GM21360 (cell line): ENCODE results near the gene MSLN.
"Not testable (repeated sequence)": the region's sequence is repeated elsewhere in the genome, so short reads cannot be mapped to it uniquely, and the experiment has no call there.

Experiments used
- ATAC-seq: cut with Tn5 transposase; IDR thresholded peaks from one replicate; pipeline ENCODE4 v1.9.1; 2021; ENCODE audit warnings: mild to moderate bottlenecking, moderate library complexity; ENCODE audit not compliant: unreplicated experiment

MSLN gene

DNA sequence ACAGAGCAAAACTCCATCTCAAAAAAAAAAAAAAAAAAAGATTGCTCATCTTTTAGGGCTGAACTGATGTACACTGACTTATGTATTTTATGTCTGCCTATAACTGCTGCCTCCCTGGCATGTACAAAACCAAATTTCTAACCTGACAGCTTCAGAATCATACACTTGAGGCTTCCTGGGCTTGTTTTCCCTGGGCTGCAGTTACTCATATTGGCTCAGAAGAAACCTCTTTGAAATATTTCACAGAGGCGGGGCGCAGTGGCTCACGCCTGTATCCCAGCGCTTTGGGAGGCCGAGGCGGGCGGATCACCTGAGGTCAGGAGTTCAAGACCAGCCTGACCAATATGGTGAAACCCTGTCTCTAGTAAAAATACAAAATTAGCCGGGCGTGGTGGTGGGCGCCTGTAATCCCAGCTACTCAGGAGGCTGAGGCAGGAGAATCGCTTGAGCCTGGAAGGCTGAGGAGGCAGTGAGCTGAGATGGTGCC is 6.4 kb upstream of the MSLN start:
- not testable (repeated sequence) for ATAC-seq

DNA sequence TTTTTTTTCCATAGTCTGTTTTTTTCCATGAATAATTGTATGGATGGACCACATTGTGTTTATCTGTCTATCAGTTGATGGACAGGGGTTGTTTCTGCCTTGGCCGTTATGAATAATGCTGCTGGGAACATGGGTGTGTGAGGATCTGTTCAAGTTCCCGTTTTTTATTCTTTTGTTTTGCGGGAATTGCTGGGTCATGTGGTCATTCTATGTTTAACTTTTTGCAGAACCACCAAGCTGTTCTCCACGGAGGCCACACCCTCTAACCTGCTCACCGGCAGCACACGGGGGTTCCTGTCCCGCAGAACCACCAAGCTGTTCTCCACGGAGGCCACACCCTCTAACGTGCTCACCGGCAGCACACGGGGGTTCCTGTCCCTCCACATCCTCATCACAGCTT is 5.9 kb upstream of the MSLN start:
- no peak for ATAC-seq

DNA sequence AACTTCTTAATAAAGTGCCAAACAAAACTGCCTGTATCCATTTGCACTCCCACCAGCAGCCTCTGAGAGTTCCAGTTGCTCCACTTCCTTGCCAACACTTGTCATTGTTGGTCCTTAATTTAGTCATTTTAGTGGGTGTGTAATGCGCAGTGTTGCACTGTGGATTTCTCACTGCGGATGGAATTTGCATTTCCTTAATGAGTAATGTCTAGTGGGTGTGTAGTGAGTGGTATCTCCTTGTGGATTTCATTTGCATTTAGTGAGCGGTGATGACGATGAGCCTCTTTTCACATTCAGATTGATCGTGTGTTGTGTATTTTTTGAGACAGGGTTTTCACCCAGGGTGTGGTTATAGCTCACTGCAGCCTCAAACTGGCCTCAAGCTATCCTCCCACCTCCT is 4.1 kb upstream of the MSLN start:
- ATAC-seq: no peak

DNA sequence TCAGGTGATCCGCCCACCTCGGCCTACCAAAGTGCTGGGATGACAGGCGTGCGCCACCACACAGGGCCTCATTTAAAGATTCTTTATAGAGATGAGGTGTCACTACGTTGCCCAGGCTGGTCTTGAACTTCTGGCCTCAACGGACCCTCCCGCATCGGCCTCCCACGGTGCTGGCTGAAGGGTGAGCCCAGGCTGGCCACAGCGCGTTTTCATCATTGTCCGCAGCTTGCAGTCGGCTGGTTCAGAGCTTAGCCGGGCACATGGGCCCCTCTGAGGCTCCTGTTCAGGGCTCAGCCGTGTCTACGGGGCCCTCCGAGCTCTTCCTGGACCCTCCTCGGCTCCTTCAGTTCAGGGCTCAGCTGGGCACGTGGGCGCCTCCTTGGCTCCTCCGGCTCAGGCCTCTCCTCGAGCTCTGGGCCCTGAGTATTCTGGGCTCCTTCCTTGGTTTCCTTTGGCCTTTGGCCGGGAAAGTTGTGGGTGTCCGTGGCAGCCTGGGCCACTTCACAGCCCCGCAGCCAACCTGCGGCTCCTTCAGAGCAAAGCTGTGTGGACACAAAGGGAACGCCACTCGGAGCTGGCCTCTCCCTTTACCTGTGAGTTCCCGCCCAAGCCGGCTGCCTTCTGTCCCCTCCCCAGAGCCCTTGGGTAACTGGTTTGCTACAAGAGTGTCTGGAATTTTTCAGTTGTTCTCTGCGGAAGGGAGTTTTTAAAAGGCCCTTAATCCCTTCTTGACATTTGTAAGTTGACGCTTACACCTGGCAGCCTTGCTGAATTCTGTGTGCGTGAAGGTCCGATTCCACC is 1.2 kb upstream of the MSLN start:
- no peak for ATAC-seq

DNA sequence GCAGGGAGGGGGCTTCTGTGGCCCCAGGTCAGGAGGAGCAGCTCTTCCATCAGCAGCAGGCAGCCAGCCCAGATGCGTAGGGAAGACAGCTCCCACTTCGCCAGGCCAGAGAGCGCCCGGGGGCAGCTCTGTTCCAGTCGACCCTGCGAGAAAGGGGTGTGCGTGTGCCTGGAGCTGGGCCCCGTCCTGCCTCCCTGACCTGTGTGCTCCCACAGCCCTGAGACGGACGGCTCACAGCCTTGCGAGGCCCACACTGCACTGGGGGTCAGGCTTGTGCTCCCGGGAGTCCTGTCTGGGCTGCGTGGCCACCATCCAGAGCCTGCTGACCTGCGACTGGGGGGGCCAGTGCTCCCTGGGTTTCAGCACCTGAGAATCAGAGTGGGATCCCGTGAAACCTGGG is 469 bp upstream of the MSLN start:
- no peak for ATAC-seq

DNA sequence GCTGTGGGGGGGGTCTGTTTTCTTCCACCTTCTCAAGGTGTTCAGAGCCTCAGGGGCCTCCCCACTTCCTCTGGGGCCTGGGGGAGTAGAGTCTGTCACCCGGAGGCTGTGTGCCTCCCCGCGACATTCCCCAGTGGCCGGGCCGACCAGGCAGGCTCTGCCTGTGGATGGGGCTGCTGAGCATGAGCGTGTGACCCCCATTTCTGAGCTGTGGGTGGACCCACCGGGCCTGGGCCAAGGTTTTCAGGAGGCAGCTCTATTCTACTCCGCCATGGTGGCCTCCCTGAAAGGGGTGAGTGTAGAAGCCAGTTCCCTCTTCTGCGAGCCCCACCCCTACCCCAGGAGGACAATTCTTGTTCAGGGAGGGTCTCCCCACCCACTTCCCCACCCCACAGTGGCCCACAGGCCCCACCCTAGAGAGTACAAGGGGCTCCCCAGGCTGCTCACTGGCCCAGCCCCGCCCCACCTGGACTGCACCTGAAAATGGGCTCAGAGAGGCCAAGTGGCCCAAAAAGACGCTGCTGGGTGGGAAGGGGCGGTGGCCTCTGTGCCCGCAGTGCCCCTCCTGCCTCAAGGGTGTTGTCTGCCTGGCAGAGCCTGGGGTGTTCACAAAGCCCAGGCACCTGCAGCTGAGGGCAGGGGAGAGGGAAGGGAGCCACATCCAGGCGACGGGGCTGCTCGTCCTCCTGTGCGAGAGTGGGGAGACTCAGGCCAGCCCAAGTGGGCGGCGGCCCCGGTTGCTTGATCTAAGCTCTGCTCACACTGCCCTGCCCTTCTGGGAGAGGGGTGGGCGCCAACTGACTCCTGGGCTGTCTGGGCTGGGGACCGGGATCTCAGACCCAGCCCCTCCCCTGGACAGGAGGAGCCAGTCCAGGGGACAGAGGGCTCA is 1.3 kb downstream of the MSLN start:
- ATAC-seq: no peak

DNA sequence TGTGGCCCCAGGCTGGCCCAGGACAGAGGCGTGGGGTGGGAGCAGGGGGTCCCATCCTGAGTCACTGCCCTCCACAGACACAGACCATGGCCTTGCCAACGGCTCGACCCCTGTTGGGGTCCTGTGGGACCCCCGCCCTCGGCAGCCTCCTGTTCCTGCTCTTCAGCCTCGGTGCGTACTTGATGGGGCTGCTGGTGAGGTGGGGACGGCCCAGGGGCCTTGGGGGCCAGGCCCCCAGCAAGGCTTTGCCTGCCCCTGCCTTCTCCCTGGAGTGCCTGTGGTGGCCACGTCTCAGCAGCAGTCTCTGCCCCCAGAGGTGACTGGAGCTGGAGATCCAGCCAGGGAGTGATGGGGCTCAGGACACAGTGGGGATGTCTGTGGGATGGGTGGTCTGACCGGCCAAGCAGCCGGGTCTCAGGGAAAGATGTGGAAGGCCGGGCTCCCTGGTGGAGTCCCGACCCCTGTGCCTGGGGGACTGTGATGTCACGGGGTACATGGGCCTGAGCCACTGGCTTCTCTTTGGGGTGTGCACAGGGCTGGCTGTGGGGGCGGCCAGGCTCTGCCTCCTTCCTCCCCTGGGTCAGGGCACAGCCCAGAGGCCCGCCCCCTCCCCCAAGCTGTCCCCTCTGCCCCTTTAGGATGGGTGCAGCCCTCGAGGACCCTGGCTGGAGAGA is 2.2 kb downstream of the MSLN start:
- ATAC-seq: no peak

DNA sequence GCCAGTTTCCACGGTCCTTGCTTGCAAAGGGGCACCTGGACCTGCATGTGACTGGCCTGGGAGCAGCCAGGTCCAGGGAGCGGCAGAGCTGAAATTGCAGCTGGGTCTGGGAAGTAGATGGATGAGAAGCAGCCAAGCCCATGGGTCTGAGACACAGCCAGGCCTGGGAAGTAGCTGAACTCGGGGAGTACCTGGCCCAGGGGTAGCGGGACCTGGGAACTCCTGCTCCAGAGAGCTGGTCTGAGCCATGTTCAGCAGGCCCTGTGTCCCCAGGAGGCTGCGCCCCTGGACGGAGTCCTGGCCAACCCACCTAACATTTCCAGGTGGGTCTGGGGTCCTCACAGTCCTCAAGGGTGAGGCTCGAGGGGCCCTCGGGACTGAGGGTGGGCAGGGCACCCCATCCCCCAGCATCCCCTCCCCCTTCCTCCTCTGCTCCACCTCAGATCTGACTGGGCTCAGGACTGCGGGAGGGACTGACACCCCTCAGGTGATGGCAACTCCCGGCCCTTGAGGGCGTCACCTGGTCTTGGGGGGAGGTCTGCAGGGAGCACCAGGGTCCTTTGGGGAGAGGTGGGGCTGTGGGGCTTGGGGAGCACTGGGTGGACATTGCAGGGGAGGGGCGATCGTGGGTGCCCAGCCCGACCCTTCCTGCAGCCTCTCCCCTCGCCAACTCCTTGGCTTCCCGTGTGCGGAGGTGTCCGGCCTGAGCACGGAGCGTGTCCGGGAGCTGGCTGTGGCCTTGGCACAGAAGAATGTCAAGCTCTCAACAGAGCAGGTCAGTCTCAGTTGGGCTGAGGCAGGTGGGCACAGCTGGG is 3.0 kb downstream of the MSLN start:
- ATAC-seq: no peak

DNA sequence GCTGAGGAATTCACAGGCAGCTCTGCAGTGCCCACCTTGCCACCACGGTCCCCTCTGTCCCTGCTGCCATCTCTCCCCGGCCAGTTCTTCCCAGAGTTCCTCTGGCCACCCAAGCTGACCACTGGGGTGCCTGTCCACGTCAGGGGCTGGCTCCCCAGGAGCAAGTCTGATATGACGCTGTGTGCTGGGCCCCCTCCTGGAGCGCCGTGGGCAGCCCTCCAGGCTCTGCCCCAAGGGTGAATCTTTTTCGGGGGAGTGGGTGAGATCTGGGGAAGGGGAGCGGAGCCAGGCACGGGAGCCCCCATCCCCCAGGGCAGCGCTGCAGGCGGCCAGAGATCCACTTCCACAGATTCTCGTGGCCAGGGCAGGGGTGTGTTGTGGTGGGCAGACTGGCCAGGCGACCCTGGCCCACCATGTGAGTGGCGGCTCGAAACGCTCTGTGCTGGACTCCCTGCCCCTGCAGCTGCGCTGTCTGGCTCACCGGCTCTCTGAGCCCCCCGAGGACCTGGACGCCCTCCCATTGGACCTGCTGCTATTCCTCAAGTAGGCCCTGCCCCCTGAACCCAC is 3.7 kb downstream of the MSLN start:
- no peak for ATAC-seq

DNA sequence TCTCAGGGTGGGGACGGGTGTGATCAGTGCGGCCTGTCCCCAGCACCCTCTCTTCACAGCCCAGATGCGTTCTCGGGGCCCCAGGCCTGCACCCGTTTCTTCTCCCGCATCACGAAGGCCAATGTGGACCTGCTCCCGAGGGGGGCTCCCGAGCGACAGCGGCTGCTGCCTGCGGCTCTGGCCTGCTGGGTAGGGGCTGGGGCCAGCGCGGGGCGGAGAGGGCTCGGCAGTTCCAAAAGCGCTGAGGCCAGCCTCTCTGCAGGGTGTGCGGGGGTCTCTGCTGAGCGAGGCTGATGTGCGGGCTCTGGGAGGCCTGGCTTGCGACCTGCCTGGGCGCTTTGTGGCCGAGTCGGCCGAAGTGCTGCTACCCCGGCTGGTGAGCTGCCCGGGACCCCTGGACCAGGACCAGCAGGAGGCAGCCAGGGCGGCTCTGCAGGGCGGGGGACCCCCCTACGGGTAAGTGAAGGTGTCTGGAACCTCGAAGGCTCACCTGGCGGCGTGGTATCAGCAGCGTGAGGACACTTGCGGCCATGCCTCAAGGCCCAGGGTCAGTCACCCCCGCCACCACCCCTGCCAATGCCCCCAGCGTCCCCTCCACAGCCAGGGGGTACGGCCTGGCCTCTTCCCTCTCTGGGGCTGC is 4.4 kb downstream of the MSLN start:
- ATAC-seq: no peak

DNA sequence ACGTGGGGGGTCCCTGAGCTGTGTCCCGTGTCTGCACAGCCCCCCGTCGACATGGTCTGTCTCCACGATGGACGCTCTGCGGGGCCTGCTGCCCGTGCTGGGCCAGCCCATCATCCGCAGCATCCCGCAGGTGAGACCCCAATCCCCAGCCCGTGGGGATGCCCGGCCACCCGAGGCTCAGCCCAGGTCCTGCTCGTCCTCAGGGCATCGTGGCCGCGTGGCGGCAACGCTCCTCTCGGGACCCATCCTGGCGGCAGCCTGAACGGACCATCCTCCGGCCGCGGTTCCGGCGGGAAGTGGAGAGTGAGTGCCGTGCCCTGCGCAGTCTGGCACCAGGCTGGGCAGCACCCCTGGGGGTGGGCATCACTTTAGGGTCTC is 4.9 kb downstream of the MSLN start:
- ATAC-seq: no peak

DNA sequence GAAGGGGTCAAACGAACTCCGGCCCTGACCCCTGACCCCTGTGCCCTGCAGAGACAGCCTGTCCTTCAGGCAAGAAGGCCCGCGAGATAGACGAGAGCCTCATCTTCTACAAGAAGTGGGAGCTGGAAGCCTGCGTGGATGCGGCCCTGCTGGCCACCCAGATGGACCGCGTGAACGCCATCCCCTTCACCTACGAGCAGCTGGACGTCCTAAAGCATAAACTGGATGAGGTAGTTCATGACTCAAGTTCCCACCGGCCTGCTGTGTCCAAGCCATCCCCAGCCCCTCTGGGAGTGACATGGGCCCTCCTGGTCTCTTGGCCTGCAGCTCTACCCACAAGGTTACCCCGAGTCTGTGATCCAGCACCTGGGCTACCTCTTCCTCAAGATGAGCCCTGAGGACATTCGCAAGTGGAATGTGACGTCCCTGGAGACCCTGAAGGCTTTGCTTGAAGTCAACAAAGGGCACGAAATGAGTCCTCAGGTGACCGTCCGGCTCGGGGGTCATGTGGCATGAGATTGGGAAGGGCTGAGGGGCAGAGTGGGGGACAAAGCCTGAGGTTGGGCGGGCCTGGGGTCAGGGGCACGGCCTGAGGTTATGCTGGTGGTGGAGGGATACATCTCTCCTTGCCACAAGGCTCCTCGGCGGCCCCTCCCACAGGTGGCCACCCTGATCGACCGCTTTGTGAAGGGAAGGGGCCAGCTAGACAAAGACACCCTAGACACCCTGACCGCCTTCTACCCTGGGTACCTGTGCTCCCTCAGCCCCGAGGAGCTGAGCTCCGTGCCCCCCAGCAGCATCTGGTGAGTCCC is 5.7 kb downstream of the MSLN start:
- no peak for ATAC-seq

DNA sequence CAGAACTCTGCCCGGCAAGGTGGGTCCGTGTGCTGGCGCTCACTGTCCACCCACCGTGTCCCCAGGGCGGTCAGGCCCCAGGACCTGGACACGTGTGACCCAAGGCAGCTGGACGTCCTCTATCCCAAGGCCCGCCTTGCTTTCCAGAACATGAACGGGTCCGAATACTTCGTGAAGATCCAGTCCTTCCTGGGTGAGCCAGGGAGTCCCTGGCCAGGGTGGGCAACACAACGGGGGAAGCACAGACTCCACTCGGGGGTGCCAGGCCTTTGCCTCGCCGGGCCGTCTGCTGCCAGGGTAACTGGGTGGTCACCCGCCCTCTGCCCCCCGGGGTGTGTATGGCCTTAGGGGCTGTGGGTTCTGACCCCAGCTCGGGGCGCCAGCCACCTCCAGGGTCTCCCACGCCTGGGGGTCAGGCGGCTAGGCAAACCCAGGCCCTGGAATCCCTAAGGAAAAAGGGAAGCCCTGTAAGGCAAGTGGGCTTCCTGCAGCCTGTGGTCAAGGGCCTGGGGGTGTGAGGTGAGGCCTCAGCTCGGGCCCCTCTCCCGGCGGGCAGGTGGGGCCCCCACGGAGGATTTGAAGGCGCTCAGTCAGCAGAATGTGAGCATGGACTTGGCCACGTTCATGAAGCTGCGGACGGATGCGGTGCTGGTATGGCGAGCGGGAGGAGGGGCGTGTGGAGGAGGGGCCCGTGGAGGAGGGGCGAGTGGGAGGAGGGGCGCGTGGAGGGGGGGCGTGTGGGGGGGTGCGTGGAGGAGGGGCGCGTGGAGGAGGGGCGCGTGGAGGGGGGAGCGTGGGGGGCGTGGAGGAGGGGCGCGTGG is 6.5 kb downstream of the MSLN start:
- no peak for ATAC-seq

DNA sequence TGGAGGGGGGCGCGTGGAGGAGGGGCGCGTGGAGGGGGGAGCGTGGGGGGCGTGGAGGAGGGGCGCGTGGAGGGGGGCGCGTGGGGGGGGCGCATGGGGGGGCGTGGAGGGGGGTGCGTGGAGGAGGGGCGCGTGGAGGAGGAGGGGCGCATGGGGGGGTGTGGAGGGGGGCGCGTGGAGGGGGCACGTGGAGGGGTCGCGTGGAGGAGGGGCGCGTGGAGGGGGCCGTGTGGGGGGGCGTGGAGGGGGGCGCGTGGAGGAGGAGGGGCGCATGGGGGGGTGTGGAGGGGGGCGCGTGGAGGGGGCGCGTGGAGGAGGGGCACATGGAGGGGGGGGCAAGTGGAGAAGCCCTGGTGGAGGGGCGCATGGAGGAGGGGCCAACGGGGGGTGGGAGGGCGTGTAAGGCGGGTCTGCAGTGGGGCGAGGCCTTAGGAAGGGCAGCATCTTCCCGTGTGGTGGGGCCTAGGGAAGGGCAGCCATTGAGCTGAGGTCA is 7.3 kb downstream of the MSLN start:
- no peak for ATAC-seq

DNA sequence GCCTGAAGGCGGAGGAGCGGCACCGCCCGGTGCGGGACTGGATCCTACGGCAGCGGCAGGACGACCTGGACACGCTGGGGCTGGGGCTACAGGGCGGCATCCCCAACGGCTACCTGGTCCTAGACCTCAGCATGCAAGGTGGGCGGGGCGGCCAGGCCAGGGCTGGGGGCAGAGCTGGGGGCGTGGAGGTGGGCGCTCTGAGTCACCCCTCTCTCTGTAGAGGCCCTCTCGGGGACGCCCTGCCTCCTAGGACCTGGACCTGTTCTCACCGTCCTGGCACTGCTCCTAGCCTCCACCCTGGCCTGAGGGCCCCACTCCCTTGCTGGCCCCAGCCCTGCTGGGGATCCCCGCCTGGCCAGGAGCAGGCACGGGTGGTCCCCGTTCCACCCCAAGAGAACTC is 7.9 kb downstream of the MSLN start:
- ATAC-seq: no peak

DNA sequence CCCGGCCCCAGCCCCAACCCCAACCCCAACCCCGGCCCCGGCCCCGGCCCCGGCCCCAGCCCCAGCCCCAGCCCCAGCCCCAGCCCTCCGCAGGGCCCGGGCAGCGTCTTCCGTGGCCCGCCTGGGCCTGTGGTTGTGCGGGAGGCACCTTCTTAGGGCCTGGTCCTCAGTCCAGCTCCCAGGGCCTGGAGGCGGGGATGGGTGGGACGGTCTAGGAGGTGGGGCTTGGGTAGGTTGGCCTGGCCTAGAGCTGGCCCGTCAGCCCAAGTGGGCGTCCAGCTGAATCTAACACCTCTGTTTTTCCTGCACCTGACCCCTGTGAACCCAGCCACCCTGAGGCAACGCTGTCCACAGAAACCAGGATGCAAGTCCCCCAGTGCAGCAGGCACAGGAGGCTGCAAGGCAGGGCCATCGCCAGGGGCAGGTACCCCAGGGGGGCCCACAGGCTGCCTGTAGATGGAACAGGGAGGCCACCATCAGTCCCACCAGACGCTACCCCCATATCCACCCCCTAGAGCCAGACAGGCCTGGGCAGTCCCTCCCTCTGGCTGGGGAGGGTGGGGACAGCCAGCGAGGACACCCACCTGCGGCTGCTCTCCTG is 8.8 kb downstream of the MSLN start:
- no peak for ATAC-seq

DNA sequence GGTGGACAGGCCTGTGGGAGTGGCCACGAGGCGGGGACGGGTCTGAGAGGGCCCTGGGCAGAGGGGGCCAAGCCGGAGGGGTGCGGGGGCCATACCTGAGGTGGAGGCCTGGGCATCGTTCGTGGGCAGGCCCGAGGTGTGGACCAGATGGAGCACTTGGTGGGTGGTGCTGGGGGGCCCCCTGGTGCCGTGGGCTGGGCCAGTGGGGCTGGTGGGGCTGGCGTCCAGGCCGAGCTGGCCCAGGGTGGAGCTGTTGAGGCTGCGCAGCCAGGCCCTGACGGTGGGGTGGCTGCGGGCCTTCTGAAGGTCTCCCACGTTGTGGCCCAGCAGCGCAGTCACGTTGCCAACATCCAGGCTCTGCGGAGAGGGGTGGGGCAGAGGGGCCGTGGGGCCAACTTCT is 9.4 kb downstream of the MSLN start:
- no peak for ATAC-seq

DNA sequence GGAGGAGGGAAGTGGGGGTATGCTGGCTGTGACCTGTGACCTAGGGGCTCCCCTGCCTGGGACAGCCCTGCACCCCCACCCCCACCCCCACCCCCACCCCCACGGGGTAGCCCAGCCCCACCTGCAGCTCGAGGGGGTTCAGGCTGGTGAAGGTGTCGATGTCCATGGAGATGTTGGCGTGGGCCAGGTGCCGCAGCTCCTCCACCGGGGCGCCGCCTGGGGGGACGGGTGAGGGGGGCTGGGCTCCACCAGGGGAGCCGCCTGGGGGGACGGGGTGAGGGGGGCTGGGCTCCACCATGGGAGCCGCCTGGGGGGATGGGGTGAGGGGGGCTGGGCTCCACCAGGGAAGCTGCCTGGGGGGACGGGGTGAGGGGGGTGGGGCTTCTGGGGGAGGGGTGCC is 9.9 kb downstream of the MSLN start:
- ATAC-seq: no peak
